Calu3 (cell line): Measurements from ENCODE around the gene MED12L. TPM values are rescaled to one million over a fixed set of nuclear protein-coding genes. Genes with fewer than 3 reads are reported as not detected.

Source experiments
- BruUV-seq: library from RNA; stranded (reverse); fragments of 400-500 nt; replicated peaks from 2 replicates; lab custom pipeline; 2021; lab: Mats Ljungman, UMichigan
- CTCF ChIA-PET: fragments of 300-600 bp; sonication (Branson Sonifier 250); formaldehyde crosslinking; loops from one replicate; lab custom pipeline; 2022; ENCODE audit warnings: antibody characterized with exemption; lab: Charles Lee
- DNase-seq: peaks from one replicate; pipeline ENCODE4 v3.0.0; 2022
- H3K27ac Mint-ChIP-seq: one replicate; pipeline ENCODE4 v1.8.0; 2022; ENCODE audit warnings: mixed read lengths; ENCODE audit not compliant: unreplicated experiment
- H3K27me3 Mint-ChIP-seq: one replicate; pipeline ENCODE4 v1.8.0; 2022; ENCODE audit warnings: mixed read lengths; ENCODE audit not compliant: unreplicated experiment
- H3K36me3 Mint-ChIP-seq: one replicate; pipeline ENCODE4 v1.8.0; 2022; ENCODE audit warnings: mild to moderate bottlenecking, moderate library complexity, mixed read lengths; ENCODE audit not compliant: insufficient read depth, unreplicated experiment
- H3K4me1 Mint-ChIP-seq: one replicate; pipeline ENCODE4 v1.8.0; 2022; ENCODE audit warnings: mild to moderate bottlenecking, low read depth, mixed read lengths; ENCODE audit not compliant: unreplicated experiment
- H3K4me3 Mint-ChIP-seq: one replicate; pipeline ENCODE4 v1.8.0; 2022; ENCODE audit warnings: mild to moderate bottlenecking, low read depth, moderate library complexity, mixed read lengths; ENCODE audit not compliant: unreplicated experiment
- H3K9me3 Mint-ChIP-seq: one replicate; pipeline ENCODE4 v1.8.0; 2022; ENCODE audit warnings: low read depth, mixed read lengths; ENCODE audit not compliant: unreplicated experiment
- CTCF ChIP-seq: fragments of 200-600 bp; IDR thresholded peaks from one replicate; pipeline ENCODE4 v1.8.0; 2022; ENCODE audit warnings: antibody characterized with exemption; ENCODE audit not compliant: unreplicated experiment
- intact Hi-C: fragments of 100-400 bp; cut with micrococcal nuclease; formaldehyde crosslinking; loops from one replicate; pipeline ENCODE4 v1.10.0; 2022; ENCODE audit not compliant: unreplicated experiment
- total RNA-seq: library from RNA; stranded (reverse); gene quantifications from 2 replicates; pipeline ENCODE4 v1.2.3, GENCODE V29; 2022

Gene MED12L
- total RNA-seq, 1 experiment from 2014 or later = 4.6 TPM

- H3K9me3 Mint-ChIP-seq = no peaks in the 10 kb centered on the region
- intact Hi-C loops = no loop called here
- H3K27ac Mint-ChIP-seq = no peak overlapping the region
- TF ChIP-seq CTCF = no peak
- CTCF ChIA-PET = no interaction called here
- H3K36me3 Mint-ChIP-seq = no peaks in the 10 kb centered on the region
- H3K4me3 Mint-ChIP-seq = no peak overlapping the region
- H3K27me3 Mint-ChIP-seq = no peaks in the 10 kb centered on the region
- DNase-seq = no peak
- H3K4me1 Mint-ChIP-seq = peaks cover 3% of the 10 kb centered on the region
- no TSS peak for BruUV-seq
Observed at GRCh38 chr3:151205482-151205881, 120.0 kb downstream of the MED12L start.

- intact Hi-C loops = no loop called here
- CTCF ChIA-PET = interaction anchor here (0.7 kb wide), 1 partner anchor 354 kb away, joined by 3 read pairs; no protein-coding TSS in a partner anchor
Observed at GRCh38 chr3:151206201-151206600, 120.7 kb downstream of the MED12L start.

GRCh38 chr3:151209654-151210053 lies 124.2 kb downstream of the MED12L start:
- Mint-ChIP-seq H3K4me1 (peaks cover 13% of the 10 kb centered on the region), H3K27me3 (no peaks in the 10 kb centered on the region), H3K27ac (no peak overlapping the region), H3K4me3 (no peak overlapping the region), H3K9me3 (no peaks in the 10 kb centered on the region), H3K36me3 (no peaks in the 10 kb centered on the region)
- CTCF ChIA-PET = no interaction called here
- intact Hi-C loops = loop anchor here (5.0 kb wide), 1 partner anchor 73 kb away; no protein-coding TSS in a partner anchor
- TF ChIP-seq CTCF = no peak
- BruUV-seq = no TSS peak
- DNase-seq = no peak

More at GRCh38 chr3:151206201-151206600, 120.7 kb downstream of the MED12L start:
- H3K36me3 Mint-ChIP-seq = no peaks in the 10 kb centered on the region
- H3K9me3 Mint-ChIP-seq = no peaks in the 10 kb centered on the region
- no peak overlapping the region for H3K4me3 Mint-ChIP-seq
- peaks cover 11% of the 10 kb centered on the region for H3K4me1 Mint-ChIP-seq
- no peak for DNase-seq
- no TSS peak for BruUV-seq
- no peaks in the 10 kb centered on the region for H3K27me3 Mint-ChIP-seq
- no peak for TF ChIP-seq CTCF
- H3K27ac Mint-ChIP-seq = no peak overlapping the region

GRCh38 chr3:151210676-151211381 lies 125.4 kb downstream of the MED12L start:
- Mint-ChIP-seq H3K27ac (no peak overlapping the region), H3K36me3 (no peaks in the 10 kb centered on the region), H3K4me3 (peak overlapping the region; percentile 5), H3K9me3 (no peaks in the 10 kb centered on the region), H3K27me3 (no peaks in the 10 kb centered on the region), H3K4me1 (peaks cover 13% of the 10 kb centered on the region)
- intact Hi-C loops = loop anchor here (5.0 kb wide), 1 partner anchor 71 kb away; no protein-coding TSS in a partner anchor
- peak; percentile 29 for DNase-seq
- TF ChIP-seq CTCF = no peak
- CTCF ChIA-PET = interaction anchor here (0.6 to 1.2 kb wide), 7 partner anchors 9 to 1089 kb away, joined by 3 to 5 read pairs (median 3); no protein-coding TSS in a partner anchor
- no TSS peak for BruUV-seq
